BLaER1 (cell line): Measurements from ENCODE around the gene MYO1D.
A peak's percentile ranks its signal among the peaks of the same experiment; 100 is the strongest.
"Not testable (repeated sequence)": the region's sequence is repeated elsewhere in the genome, so short reads cannot be mapped to it uniquely, and the experiment has no call there.

ENCODE experiments used
- H3K27ac ChIP-seq: shearing (Covaris generic); formaldehyde crosslinking; 2 replicates; pipeline ENCODE4 v1.8.1; 2022
- H3K27me3 ChIP-seq: shearing (Covaris generic); formaldehyde crosslinking; 2 replicates; pipeline ENCODE4 v1.8.1; 2022
- H3K36me3 ChIP-seq: shearing (Covaris generic); formaldehyde crosslinking; 2 replicates; pipeline ENCODE4 v1.8.1; 2022
- H3K4me1 ChIP-seq: shearing (Covaris generic); formaldehyde crosslinking; 2 replicates; pipeline ENCODE4 v1.8.1; 2022
- H3K4me2 ChIP-seq: shearing (Covaris generic); formaldehyde crosslinking; 2 replicates; pipeline ENCODE4 v1.8.1; 2022
- H3K4me3 ChIP-seq: shearing (Covaris generic); formaldehyde crosslinking; 2 replicates; pipeline ENCODE4 v1.8.1; 2022
- H3K9ac ChIP-seq: shearing (Covaris generic); formaldehyde crosslinking; 2 replicates; pipeline ENCODE4 v1.8.1; 2022
- H3K9me3 ChIP-seq: shearing (Covaris generic); formaldehyde crosslinking; 2 replicates; pipeline ENCODE4 v1.8.1; 2022
- H4K20me1 ChIP-seq: shearing (Covaris generic); formaldehyde crosslinking; 2 replicates; pipeline ENCODE4 v1.8.1; 2022
- Cebpa-rat ChIP-seq: shearing (Covaris generic); IDR thresholded peaks from 2 replicates; pipeline ENCODE4 v1.8.1; 2022

The MYO1D gene

DNA sequence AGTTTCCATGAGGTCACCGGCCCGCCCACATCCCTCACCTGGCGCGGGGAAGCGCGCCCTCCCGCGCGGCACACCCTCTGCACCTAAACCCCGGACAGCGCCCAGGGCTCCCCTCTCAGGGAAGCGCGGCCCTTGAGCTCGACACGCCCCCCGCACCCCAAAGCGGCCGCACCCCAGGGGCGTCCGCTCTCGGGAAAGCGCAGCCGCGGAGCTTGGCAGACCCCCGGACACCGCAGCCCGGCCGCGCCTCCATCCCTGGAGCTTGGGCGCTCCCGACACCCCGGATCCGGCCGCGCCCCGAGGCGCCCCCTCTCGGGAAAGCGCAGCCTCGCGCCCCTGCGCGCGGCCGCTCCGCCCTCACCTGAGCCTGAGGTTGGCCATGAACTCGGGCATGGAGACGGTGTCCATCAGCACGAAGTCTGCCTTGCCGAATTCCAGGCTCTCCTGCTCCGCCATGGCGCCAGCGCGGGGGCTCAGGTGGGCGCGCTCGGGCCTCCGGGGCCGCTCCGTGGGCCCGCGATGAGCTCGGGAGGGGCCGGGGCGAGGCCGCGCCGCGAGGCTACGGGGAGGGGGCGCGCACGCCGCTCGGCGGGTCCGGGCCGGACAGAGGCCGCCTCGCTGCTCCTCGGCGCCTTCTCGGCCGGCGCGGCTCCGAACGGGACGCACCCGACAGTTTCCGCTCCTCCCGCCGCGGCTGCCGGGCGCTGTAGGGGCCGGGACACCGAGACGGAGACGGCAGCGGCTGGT lies at the start of gene MYO1D:
TSS of gene MYO1D (minus strand) at position 708 of the 747 bp plus-strand sequence. CDS start at position 456, 252 bp downstream.
- H3K9me3 ChIP-seq = no peaks in the 10 kb centered on the region
- peak within 1 kb of the TSS; percentile 71 for H3K27ac ChIP-seq
- peak within 1 kb of the TSS; percentile 78 for H3K9ac ChIP-seq
- H3K27me3 ChIP-seq = peaks cover 8% of the 10 kb centered on the region
- H3K4me3 ChIP-seq = peak within 1 kb of the TSS; percentile 92
- H4K20me1 ChIP-seq = peaks cover 17% of the 10 kb centered on the region
- H3K4me1 ChIP-seq = peaks cover 31% of the 10 kb centered on the region
- peak within 1 kb of the TSS; percentile 96 for H3K4me2 ChIP-seq
- no peak for TF ChIP-seq Cebpa-rat
- no peaks in the 10 kb centered on the region for H3K36me3 ChIP-seq

DNA sequence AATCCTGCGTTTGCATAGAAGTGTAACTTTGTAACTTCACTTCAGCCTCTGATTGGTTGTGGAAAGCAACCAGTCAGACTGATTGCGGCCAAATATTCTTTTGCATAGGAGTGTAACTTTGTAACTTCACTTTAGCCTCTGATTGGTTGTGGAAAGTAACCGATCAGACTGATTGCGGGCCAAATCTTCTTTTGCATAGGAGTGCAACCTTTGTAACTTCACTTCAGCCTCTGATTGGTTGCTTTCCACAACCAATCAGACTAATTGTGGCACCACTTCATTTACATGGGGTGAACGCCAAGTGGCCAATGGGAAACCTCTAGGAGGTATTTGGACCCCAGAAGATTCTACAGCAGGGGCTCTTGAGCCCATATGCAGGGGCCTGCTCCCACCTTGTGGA lies 49.3 kb upstream of the MYO1D start:
- Histone ChIP-seq H3K4me2 (no peak overlapping the region), H3K27me3 (peaks cover 33% of the 10 kb centered on the region), H3K4me1 (peaks cover 23% of the 10 kb centered on the region), H3K36me3 (no peaks in the 10 kb centered on the region), H3K9me3 (no peaks in the 10 kb centered on the region), H3K27ac (no peak overlapping the region), H3K4me3 (no peak overlapping the region), H4K20me1 (no peaks in the 10 kb centered on the region), H3K9ac (no peak overlapping the region)
- TF ChIP-seq Cebpa-rat = no peak

DNA sequence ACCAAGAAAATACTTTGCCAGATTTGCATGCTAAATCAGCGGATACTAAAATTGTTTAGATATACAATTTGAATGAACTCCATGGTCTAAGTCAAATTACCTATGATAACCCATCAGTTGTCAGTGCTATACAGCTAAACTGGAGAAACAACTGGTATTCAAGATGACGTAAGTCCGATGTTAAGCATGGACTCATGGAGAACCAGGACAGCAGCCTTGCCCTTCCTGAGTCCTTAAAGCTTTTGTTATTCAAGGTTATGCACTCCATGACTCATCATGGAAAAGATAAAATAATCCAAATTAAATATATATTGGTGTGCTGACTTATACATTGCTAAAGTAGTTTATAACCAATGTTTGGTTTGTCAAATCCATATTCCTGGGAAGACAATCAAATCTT lies 47.0 kb upstream of the MYO1D start:
- Histone ChIP-seq H3K27me3 (peaks cover 26% of the 10 kb centered on the region), H3K4me1 (peaks cover 15% of the 10 kb centered on the region)
- H4K20me1 ChIP-seq, H3K36me3 ChIP-seq, H3K4me3 ChIP-seq, H3K9ac ChIP-seq, H3K9me3 ChIP-seq, H3K4me2 ChIP-seq, H3K27ac ChIP-seq: not testable (repeated sequence)

DNA sequence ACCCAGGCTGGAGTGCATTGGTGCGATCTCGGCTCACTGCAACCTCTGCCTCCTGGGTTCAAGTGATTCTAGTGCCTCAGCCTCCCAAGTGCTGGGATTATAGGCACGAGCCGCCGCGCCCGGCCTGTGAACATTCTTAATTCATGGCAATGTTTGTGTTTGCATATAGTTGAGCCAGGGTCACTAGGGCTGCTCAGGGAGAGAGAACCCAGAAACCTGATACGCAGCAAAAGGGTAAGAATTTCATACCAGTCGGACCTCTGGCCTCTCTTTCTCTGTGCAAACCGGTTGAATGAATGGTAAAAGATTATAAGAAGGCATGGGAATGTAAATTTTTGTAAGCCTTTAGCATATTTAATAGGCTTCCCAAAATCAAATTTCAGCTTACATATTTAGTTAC lies 44.1 kb upstream of the MYO1D start:
- Histone ChIP-seq H3K4me1 (no peaks in the 10 kb centered on the region), H3K36me3 (no peaks in the 10 kb centered on the region), H3K27ac (no peak overlapping the region), H3K9ac (no peak overlapping the region), H3K9me3 (no peaks in the 10 kb centered on the region), H3K27me3 (no peaks in the 10 kb centered on the region), H3K4me2 (no peak overlapping the region), H3K4me3 (no peak overlapping the region), H4K20me1 (no peaks in the 10 kb centered on the region)
- TF ChIP-seq Cebpa-rat = no peak

DNA sequence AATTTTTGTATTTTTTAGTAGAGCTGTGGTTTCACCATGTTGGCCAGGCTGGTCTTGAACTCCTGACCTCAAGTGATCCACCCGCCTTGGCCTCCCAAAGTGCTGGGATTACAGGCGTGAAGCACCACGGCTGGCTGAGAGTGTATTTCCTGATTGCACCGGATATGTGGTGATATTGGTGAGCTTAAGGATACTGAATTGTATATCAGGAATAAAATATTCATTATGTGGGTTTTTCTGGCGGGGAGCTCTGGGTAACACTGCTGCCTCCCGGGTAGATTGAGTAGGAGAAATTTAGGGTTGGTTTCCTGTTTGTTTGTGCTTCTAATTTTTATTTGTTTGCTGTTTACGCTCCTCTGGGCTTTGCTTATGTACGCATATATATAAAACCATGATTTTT lies 43.4 kb upstream of the MYO1D start:
- Histone ChIP-seq H3K27me3 (no peaks in the 10 kb centered on the region), H3K4me3 (no peak overlapping the region), H3K4me1 (no peaks in the 10 kb centered on the region), H3K9ac (no peak overlapping the region), H3K9me3 (no peaks in the 10 kb centered on the region), H3K27ac (no peak overlapping the region), H4K20me1 (no peaks in the 10 kb centered on the region), H3K36me3 (no peaks in the 10 kb centered on the region), H3K4me2 (no peak overlapping the region)
- TF ChIP-seq Cebpa-rat = no peak

DNA sequence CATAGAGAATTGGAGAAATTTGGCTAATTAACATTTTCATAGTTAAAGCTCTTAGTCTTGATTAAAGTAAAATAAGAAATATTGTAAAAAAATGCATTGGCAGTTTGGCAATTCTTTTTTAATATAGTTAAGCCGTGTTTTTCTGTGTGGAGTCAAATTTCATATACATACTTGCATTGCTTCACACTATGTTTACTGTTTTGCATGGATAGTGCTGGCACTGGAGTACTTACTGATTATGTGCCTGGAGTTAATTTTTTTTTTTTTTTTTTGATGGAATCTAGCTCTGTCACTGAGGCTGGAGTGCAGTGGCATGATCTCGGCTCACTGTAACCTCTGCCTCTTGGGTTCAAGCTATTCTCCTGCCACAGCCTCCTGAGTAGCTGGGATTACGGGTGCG lies 43.0 kb upstream of the MYO1D start:
- H3K27me3 ChIP-seq, H3K27ac ChIP-seq, H3K36me3 ChIP-seq, H3K9ac ChIP-seq, H4K20me1 ChIP-seq, H3K4me1 ChIP-seq, H3K4me3 ChIP-seq, H3K9me3 ChIP-seq, H3K4me2 ChIP-seq: not testable (repeated sequence)

DNA sequence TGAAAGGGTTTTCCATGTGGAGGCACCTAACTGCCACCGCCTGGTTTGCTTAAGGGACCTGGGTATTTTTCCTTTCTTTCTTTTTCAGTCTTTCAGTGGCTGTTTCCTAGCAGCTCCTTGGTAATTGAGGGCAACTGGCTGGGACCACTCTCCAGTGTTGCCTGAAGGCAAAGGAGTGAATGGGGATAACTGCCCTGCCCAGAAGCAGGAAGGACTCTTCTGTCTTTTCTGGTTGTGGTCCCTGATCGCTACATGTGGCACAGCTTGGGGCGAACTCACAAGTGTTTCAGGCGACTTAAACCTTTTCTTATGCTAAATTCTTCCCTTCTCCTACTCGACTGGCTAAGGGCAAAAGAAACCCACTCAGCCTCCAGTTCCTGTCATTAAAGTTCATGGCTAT lies 40.9 kb upstream of the MYO1D start:
- no peak overlapping the region for H3K4me3 ChIP-seq
- H3K4me2 ChIP-seq = no peak overlapping the region
- TF ChIP-seq Cebpa-rat = no peak
- no peaks in the 10 kb centered on the region for H3K36me3 ChIP-seq
- H3K4me1 ChIP-seq = no peaks in the 10 kb centered on the region
- no peak overlapping the region for H3K27ac ChIP-seq
- H3K9ac ChIP-seq = no peak overlapping the region
- no peaks in the 10 kb centered on the region for H3K27me3 ChIP-seq
- H4K20me1 ChIP-seq = no peaks in the 10 kb centered on the region
- H3K9me3 ChIP-seq = no peaks in the 10 kb centered on the region

DNA sequence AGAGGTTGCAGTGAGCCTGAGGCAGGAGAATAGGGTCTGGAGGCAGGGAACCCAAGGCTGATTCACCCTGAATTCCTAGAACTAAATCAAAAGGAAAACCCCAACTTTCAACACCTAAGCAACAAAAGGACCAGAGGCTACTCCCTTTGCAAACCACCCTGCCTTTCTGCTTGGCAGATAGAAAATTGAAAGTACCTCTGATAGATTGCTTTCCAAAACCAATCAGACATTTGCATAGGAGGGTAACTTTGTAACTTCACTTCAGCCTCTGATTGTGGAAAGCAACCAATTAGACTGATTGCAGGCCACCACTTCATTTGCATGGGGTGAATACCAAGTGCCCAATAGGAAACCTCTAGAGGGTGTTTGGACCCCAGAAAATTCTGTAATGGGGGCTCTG lies 40.2 kb upstream of the MYO1D start:
- no peaks in the 10 kb centered on the region for H3K4me1 ChIP-seq
- no peak overlapping the region for H3K4me3 ChIP-seq
- no peaks in the 10 kb centered on the region for H4K20me1 ChIP-seq
- H3K36me3 ChIP-seq = no peaks in the 10 kb centered on the region
- no peak for TF ChIP-seq Cebpa-rat
- H3K4me2 ChIP-seq = no peak overlapping the region
- no peaks in the 10 kb centered on the region for H3K27me3 ChIP-seq
- no peak overlapping the region for H3K9ac ChIP-seq
- H3K27ac ChIP-seq = no peak overlapping the region
- no peaks in the 10 kb centered on the region for H3K9me3 ChIP-seq

DNA sequence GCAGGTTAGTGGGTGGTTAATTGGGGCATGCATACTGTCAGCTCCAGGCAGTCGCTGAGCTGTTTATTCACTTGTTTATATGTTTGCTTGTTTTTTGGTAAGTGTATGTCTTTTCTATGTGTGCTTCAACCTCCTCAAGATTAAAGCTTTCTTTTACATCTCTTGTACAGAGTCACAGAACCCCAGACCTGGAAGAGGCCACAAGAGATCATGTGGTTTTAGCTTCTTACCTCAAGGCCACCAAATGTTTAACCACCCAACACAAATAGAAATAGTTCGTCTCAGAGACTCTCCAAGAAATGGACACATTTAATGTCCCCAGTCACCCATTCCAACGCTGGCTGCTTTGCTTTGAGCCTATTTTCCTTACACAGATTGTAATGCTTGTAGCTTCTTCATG lies 39.2 kb upstream of the MYO1D start:
- no peak for TF ChIP-seq Cebpa-rat
- Histone ChIP-seq H3K27ac (no peak overlapping the region), H4K20me1 (no peaks in the 10 kb centered on the region), H3K9ac (no peak overlapping the region), H3K9me3 (no peaks in the 10 kb centered on the region), H3K4me3 (no peak overlapping the region), H3K4me2 (no peak overlapping the region), H3K27me3 (no peaks in the 10 kb centered on the region), H3K36me3 (no peaks in the 10 kb centered on the region), H3K4me1 (no peaks in the 10 kb centered on the region)

DNA sequence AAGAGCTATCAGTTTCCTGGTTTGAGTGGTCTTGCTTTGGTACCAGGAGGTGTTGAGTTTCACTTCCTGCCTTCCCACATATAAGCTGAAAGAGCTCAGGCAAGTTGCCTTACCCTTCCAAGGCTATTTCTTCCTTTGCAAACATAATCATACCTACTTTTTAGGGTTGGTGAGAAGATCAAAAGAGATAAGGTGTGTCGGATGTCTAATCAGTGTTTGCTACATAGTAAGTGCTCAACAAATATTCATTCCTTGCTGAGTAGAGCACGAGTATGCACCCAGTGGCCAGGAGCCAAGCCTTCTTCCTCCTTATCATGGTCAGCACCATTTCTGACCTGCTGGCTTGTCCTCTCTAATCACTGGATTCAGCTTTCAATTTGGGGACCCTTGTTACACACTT lies 38.3 kb upstream of the MYO1D start:
- Histone ChIP-seq H3K27me3 (no peaks in the 10 kb centered on the region), H3K4me2 (no peak overlapping the region), H3K9ac (no peak overlapping the region), H4K20me1 (no peaks in the 10 kb centered on the region), H3K4me1 (no peaks in the 10 kb centered on the region), H3K36me3 (no peaks in the 10 kb centered on the region), H3K27ac (no peak overlapping the region), H3K9me3 (no peaks in the 10 kb centered on the region), H3K4me3 (no peak overlapping the region)
- TF ChIP-seq Cebpa-rat = no peak

DNA sequence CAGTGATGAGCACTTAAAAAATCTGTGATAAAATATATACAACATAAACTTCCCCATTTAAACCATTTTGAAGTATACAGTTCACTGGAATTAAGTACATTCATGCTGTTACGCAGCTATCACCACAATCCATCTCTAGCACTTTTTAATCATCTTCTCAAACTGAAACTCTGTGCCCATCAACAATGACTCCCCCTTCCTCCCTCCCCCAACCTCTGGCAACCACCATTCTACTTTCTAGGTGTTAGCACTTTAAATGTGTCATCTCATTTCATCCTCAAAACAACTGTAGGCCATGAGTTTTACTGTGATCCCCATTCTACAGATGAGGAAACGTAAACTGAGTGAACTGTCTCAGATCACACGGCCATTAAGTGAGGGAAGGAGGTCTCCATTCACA lies 37.3 kb upstream of the MYO1D start:
- H3K4me2 ChIP-seq = no peak overlapping the region
- no peaks in the 10 kb centered on the region for H4K20me1 ChIP-seq
- no peaks in the 10 kb centered on the region for H3K27me3 ChIP-seq
- no peak for TF ChIP-seq Cebpa-rat
- H3K4me3 ChIP-seq = no peak overlapping the region
- no peaks in the 10 kb centered on the region for H3K9me3 ChIP-seq
- no peak overlapping the region for H3K9ac ChIP-seq
- no peaks in the 10 kb centered on the region for H3K36me3 ChIP-seq
- H3K27ac ChIP-seq = no peak overlapping the region
- H3K4me1 ChIP-seq = no peaks in the 10 kb centered on the region
